ENCODE results near the gene CALR3. TPM values are rescaled to one million over a fixed set of nuclear protein-coding genes. Genes with fewer than 3 reads are reported as not detected.
"Not testable (repeated sequence)": the region's sequence is repeated elsewhere in the genome, so short reads cannot be mapped to it uniquely, and the experiment has no call there.

The CALR3 gene
- total RNA-seq, 1 experiment from 2014 or later, result not detected

DNA sequence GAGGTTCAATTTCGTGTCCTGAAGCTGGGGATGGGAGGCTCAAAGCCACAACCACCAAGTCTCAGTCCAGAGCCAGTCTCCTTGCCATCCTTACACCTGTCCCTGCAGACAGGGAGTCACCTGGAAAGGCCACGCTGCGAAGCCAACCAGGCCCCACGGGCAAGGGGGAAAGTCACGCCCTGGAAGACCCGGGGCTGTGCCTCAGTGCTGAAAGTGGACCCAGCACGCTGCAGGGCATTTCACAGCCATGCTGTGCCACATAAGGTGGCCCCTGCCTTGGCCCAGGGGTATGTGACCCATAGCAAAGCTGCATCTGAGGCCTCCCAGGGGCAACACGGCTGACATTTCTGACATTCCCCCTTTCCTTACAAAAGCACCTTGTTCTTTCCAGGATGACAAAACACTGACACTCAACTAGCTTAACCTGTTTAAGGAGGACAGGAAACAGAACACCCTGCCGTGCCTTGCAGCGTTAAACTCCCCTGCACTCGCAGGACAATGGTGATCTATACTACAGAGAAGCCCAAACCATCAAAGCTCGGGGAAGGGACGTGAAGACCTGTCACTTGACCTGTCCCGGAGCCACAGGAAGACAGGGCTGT lies 31.5 kb upstream of the CALR3 start:
- DNase-seq (ENCODE audit: low read depth), result no peak
- in situ Hi-C loops (cut with HindIII; ENCODE audit: low pct_unique_long_range_greater_than_20kb, low sequenced_read_pairs), result no loop called here

DNA sequence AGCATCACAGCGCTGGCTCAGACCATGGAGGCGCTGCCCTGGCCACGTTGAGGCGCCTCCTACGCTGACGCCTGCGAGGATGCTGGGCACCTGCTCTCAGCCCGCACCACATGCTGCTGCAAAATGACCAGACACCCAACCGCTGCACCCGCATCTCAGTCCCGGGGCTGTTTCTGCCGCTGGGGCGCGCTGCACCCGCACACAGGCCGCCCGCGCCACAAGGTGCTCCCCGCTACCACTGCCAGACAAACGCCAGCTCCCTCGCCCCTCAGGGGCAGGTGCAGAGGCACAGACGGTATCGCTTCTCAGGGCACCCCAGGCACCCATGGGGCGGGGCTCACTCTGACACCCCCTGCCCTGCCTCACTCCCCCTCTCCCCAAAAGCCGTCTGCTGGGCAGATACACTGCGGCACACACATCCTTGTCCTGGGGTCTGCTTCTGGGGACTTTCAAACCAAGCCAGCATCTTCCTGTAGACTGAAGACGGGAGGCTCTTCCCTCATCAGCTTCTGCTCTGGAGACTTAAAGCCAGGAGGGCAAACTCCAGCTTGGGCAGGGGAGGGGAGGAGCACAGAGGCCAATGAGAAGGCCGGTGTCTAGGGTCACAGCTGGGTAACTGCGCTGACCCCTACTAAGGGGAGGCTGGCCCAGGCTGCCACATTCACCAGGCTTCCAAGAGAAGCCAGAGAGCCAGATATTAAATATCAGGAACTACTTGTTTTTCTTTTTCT lies 29.9 kb upstream of the CALR3 start:
- DNase-seq (ENCODE audit: low read depth), result no peak
- in situ Hi-C loops (cut with HindIII; ENCODE audit: low pct_unique_long_range_greater_than_20kb, low sequenced_read_pairs), result no loop called here

DNA sequence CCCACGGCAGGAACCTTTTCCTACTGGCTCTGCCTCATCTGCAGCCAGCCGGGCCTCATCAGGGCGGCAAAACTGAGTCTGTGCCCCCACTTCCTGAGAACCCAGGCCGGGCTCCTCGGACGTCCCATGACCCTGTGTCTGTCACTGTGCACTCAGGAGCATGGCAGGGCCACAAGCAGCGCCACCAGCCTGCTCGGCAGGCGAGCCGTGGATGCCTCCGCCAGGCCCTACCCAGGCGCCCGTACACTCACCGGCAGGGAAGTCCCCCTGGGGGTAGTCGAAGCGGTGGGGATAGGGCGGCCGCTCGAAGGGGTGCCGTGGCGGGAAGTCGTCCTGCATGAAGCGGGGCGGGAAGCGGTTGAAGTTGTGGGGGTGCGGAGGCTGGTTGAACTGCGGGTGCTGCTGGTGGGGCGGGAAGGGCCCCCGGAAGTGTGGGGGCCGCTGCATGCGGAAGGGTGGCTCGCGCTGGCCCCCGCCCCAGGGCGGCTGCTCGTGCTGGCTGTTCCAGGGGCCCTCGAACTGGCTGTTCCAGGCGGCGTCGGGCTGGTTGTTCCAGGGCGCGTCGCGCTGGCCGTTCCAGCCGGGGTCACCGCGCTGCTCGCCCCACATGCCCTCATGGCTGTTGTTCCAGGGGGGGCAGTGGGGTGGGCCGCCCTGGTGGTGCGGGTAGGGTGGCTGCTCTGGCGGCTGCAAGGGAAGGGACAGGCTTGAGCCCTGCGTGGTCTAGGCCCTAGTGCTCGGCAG lies 29.2 kb upstream of the CALR3 start:
- DNase-seq (ENCODE audit: low read depth), result no peak
- in situ Hi-C loops (cut with HindIII; ENCODE audit: low pct_unique_long_range_greater_than_20kb, low sequenced_read_pairs), result no loop called here

DNA sequence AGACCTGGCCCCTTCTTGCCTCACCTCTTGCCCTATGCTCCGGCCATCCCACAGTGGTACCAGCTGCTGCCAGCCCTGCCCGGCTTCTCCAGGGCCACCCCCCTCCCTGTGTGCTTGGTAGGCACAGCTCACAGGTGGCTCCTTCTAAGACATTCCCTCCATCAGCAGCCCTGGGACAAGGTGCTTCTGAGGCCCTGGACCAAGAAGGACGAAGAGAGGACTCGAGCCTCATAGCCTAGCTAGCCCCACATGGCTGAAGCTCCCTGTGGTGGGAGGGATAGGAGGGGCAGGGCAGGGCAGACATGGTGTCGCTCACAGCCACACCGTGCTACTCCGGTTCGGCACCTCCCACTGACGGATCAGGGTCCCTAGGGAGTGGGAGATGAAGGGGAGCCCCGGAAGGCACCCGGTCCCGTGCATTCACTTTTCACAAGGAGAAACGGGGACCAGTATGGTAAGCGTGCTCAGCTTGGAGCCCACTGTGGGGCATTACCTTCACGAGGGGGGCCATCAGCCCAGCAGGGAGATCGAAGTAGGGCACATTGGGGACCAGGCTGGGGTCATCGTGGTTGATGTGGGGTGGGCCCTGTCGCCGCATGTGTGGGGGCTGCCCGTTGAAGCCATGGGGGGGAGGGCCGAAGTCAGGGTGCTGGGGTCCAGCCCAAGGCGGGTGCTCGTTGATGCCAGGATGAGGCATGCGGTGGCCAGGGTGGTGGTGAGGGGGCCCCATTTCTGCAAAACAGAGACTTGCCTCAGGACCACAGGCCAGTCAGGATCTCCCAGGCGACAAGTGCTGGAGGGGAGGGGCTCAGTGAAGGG lies 26.8 kb upstream of the CALR3 start:
- DNase-seq (ENCODE audit: low read depth), result no peak
- in situ Hi-C loops (cut with HindIII; ENCODE audit: low pct_unique_long_range_greater_than_20kb, low sequenced_read_pairs), result no loop called here

DNA sequence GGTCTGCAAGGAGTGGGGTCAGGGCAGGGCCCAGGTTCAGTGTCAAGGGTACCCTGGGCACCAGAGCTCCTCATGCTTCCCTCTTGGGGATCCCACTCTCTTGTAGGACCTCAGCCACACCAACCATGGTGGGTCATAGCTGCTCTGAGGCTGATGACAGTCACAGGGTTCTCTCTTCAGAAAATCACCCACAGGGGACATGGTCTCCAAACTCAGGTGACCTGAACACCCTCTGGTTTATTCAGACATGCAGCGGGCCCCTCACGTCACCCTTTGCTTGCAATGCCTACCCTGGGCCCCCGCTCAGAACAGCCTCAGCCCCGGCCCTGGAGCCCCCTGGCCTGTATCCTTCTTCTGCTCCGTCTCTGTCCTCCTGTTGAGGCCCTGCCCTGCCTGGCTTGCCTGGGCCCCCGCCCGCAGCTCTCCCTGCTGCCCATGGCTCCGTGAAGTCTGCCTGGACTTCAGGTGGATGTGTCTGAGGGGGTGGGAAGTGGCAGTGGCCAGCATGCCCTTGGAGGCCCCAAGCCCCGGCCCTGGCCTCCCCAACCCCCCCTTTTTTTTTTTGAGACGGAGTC lies 25.8 kb upstream of the CALR3 start:
- DNase-seq (ENCODE audit: low read depth), result no peak
- in situ Hi-C loops (cut with HindIII; ENCODE audit: low pct_unique_long_range_greater_than_20kb, low sequenced_read_pairs), result no loop called here

DNA sequence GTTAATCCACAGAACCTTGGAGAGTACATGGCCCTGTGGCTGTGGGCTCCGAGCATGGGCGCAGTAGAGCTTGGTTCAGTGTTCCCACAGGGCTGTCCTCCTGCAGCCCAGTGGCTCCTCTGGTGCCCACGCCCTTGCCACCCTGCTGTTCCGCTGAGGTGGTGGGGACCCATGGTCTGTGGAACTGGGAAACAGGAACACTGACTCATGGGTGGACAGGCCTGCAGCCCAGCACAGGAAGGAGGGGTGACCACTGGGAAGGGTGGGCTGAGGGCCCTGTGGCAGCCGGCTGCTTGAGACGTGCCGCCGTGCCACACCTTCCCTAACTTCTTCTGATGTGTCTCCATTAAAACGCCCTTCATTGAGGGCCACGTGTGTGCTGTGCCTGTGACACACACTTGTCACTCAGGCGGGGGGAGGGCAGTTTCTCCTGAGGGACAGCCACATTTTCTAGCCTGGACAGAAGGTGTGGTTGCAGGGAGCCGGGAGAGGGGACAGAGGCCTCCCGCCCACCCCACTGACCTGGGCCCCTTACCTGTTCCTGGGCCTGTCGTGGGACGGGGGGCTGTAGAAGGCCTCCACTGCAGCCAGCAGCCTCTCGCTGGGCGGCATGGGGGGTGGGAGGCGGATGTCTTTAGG lies 25.1 kb upstream of the CALR3 start:
- in situ Hi-C loops (cut with HindIII; ENCODE audit: low pct_unique_long_range_greater_than_20kb, low sequenced_read_pairs), result no loop called here
- no peak for DNase-seq (ENCODE audit: low read depth)

DNA sequence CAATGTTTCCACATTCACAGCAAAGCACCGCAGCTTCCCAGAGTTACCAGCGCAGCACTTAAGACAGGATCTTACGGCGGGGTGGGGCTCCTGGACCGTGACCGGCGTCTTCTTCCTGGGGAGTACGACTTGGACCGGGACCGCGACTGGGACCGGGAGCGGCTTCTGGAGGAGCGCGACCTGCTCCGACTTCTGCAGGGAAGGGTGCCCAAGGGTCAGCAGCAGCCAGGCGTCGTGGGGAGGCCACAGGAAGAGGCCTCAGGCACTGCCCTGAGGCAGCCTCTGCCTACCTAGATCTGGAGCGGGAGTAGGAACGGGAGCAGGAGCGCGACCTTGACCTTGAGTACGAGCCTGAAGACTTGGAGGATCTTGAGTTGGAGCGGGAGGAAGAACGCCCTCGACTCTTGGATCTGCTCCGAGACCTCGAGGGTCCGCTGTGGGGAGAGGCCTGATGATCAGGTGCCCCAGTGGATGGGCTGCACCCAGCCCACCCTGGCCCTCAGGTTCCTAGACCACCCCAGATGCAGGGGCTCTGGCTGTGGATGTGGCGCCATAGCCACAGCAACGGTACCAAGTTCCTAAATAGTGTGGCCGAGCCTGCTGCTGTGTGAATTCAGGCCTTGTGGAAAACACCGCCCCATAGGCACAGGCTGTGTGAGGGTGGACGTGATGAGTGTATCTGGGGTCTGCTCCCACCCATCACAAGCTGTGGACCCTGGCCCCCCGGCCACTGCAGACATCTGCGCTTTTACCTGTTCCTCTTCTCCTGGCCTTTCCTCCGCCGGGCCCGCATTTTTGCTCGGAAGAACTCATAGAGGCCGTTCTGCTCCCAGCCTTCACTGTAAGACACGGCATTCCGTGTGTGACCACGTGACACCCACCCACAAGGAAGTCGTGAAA lies 24.4 kb upstream of the CALR3 start:
- no peak for DNase-seq (ENCODE audit: low read depth)
- in situ Hi-C loops (cut with HindIII; ENCODE audit: low pct_unique_long_range_greater_than_20kb, low sequenced_read_pairs), result no loop called here

DNA sequence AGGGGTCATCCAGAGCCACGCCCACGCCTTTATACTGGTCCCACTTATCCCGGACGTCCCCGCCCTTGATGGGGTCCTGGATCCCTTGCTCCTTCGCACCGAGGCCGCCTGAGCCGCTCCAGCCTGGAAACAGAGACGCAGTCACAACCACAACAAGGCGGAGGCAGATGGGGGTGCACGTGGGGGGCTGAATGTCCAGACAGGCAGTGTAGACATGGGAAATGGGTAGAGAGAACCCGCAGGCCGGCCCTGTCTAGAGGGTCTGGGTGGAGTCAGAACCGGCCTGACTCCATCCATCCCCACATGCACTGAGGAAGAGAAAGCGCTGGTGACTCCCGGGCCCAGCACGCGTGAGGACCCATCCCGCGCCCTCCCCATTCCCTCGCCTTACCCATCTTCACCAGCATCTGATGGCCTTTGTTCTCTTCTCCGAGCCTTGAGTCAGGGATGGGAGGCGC lies 23.3 kb upstream of the CALR3 start:
- in situ Hi-C loops (cut with HindIII; ENCODE audit: low pct_unique_long_range_greater_than_20kb, low sequenced_read_pairs), result no loop called here
- DNase-seq (ENCODE audit: low read depth), result no peak

DNA sequence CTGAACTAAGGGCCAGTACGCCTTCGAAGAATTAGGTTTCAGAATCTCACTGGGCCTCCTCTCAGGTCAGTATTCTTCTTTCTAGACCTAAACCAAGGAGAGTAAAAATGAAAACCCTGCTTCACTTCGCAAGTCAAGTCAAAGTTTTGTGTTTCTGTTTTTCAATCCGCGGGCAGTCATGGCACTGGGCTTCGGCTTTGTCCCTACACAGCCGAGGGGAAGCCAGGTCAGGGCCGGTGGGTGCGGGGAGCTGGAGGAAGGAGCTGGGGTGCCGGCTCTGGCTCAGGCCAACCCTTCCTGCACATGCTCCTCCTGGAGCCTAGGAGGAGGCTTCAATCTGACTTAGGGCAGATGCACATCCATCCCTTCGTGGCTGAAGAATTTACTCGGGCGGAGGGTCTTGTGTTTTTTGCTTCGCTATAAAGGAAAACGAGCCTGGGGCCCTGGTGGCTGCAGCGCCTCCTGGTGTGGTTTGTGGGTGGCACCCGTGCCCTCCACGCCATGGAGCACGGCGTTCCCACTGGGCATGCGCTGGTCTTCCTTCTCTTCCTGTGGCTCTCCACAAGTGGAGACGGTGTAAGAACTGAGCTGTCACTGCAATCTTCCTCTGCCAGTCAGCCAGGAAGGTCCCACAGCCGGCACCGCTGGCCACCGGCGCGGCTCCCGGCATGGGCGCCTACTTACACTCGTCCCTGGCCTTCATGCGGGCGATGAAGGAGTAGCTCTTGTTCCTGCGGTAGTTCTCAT lies 22.7 kb upstream of the CALR3 start:
- in situ Hi-C loops (cut with HindIII; ENCODE audit: low pct_unique_long_range_greater_than_20kb, low sequenced_read_pairs), result no loop called here
- DNase-seq (ENCODE audit: low read depth), result no peak

DNA sequence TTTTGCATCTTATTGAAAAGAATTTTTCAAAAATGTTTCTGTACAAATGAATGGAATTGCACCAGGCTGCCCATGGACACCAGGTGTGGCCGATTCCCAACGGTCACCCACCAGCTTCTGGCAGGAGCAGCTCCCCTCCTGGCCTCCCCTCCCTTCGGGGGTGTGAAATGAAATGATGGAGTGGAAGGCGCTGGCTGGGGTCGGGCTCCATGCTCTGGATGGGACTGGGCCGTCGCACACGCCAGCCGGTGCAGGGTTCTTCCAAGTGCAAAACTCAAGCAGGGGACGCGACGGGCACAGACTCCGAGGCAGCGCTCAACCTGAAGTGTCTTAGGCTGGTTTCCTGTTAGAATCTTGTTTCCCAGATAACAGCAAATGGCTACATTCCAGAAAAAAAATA lies 22.1 kb upstream of the CALR3 start:
- no peak for DNase-seq (ENCODE audit: low read depth)
- in situ Hi-C loops (cut with HindIII; ENCODE audit: low pct_unique_long_range_greater_than_20kb, low sequenced_read_pairs), result no loop called here

DNA sequence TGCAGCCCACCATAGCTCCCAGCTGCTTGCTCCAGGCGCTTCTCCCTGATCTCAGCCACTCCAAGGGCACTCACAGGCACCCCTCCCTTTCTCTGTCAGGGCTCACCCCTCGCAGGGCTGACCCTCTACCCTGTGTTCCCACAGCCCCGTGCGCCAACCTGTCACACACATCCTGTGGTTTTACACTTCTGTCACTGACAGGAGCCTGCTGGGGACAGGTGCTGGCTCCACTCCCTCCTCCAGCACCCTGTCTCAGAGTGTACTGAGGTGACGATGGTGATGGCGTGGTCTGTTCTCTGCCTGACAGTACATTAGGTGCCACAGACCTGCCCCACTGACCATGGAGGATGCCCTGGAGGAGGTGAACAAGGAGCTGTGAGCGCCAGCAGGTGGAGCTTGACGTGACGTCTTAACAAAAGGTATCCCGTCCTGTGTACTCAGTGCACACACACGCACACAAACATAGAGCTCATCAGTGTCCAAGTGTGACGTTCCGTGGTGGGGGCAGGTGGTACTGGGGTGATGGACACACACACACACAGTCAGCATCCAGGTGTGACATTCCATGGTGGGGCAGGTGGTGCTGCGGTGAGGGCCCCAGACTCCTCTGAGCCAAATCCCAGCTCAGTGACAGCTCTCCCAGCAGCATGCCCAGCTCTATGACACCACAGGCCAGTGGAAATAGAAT lies 21.1 kb upstream of the CALR3 start:
- no peak for DNase-seq (ENCODE audit: low read depth)
- in situ Hi-C loops (cut with HindIII; ENCODE audit: low pct_unique_long_range_greater_than_20kb, low sequenced_read_pairs), result no loop called here

DNA sequence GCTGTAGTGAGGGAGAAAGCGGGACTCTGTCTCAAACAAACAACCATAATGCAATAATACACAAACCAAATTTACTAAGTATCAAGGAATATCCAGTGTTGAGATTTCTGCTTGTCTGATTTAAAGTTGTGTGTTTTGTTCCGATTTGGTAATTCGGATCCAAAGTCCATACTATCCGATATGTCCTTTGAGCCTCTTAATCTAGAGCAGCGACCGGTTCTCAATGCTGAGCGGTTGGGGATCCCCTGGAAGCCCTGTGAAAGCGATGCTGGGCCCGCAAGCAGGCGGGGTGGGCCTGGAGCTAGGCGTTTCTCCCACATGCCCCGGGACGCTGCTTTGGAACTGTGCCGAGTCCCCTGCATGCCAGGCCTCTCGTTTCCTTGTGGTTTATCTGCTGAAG lies 20.4 kb upstream of the CALR3 start:
- in situ Hi-C loops (cut with HindIII; ENCODE audit: low pct_unique_long_range_greater_than_20kb, low sequenced_read_pairs), result no loop called here
- no peak for DNase-seq (ENCODE audit: low read depth)

DNA sequence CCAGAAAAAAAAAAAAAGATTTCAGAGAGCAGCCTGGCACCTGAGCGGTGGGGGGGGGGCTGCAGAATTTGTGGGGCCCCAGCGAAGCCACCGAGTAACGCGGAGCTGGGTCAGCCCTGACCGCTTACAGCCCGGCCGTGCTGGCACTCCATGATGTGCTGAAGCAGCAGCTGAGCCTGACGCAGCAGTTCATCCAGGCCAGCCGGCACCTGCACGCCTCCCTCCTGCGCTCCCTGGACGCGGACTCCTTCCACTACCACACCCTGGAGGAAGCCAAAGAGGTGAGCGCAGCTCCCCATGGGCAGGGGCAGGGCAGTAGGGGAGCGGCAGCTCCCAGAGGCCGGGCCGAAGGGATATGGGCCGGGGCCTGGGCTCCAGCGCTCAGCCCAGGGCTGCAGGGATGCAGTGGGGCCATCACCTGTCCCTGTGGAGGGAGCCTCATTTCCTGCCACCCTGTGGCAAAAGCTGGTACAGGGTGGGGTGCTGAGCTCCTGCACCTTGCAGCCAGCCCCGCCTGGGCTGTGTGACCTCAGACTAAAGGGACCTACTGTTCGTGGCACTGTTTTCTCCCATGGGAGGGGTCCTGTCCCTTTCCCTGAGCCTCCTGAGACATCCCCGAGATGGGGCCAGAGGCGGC lies 18.5 kb upstream of the CALR3 start:
- no peak for DNase-seq (ENCODE audit: low read depth)
- in situ Hi-C loops (cut with HindIII; ENCODE audit: low pct_unique_long_range_greater_than_20kb, low sequenced_read_pairs), result no loop called here

DNA sequence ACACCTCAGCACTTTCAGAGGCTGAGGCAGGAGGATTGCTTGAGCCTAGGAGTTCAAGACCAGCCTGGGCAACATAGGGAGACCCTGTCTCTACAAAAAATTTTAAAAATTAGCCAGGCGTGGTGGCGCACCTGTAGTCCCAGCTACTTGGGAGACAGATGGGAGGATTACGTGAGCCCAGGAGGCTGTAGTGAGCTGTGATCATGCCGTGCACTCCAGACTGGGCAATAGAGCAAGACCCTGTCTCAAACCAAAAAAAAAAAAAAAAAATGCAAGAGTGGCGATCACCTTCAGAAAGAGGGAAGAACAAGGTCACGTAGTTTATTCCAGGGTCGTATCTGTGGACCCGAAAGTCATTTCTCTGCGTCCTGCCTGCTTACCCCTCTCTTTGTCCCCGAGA lies 16.6 kb upstream of the CALR3 start:
- DNase-seq (ENCODE audit: low read depth); in situ Hi-C loops (cut with HindIII; ENCODE audit: low pct_unique_long_range_greater_than_20kb, low sequenced_read_pairs): not testable (repeated sequence)
